HG02642 (cell line): ENCODE results near the gene SYT7.

Experiments
- ATAC-seq: cut with Tn5 transposase; IDR thresholded peaks from one replicate; pipeline ENCODE4 v1.9.1; 2021; ENCODE audit warnings: mild to moderate bottlenecking; ENCODE audit not compliant: unreplicated experiment, poor library complexity

SYT7 gene

DNA sequence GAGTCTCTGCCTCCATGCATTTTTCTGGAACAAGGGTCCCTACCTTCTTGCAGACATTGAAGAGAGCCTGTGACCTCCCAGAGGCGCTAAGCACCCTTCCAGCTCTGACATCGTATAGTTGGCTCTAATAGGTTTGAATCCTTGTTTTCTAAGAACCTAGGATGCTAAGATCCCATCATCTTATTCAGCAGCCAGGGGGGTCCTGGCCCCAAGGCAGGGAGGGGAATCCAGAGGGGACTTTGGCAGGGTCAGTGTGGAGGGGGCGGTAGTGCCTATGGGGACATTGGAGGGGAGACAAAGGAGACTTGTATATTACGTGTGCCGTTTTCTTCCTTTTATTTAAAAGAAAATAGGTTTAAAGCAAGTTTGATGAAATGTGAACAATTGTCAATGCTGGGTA is 75.8 kb downstream of the SYT7 start:
- no peak for ATAC-seq

DNA sequence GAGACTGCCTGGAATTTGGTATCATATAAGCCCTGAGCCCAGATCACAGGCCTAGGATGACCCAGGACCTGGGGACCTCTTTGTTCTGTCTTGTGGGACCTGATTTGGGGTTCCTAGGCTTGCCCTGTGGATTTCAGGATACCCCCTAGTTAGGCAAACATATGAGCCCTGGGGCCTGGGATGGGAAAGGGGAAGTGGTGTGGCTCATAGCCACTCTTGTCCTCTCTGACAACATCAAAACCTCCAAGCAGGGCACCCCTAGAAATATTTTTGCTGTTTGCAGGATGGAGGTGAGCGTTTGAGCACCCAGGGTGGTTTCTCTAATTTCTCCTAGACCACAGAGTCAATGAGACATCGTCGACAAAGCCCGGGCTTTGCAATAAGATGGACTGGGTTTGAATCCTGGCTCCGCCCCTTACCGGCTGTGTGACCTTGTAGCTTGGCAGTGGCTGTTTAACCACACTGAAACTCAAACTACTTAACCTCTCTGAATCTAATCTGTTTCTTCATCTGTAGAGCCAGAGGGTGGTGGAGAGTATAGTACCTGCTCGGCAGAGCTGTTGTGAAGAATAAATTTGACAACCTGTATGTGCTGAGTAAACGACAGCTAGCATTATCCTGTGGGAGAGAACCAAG is 77.6 kb downstream of the SYT7 start:
- ATAC-seq, result no peak

DNA sequence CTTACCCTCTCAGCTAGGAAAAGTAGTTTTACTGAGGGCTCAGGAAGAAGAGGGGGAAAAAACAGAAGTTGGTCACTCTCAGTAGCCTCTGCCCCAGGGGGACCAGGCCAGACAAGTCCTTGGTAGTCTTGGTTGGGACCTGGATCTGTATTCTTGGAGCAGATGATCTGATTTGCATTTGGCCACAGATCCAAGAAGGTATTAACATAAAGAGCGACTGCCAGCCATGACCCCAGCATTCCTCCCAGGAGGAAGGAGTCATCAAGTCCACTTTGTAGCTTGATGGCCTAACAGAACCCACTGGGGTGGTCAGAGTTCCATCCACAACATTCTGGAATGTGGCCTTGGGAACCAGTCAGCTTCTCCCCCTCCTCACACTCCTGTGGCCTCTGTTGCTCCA is 78.4 kb downstream of the SYT7 start:
- no peak for ATAC-seq

DNA sequence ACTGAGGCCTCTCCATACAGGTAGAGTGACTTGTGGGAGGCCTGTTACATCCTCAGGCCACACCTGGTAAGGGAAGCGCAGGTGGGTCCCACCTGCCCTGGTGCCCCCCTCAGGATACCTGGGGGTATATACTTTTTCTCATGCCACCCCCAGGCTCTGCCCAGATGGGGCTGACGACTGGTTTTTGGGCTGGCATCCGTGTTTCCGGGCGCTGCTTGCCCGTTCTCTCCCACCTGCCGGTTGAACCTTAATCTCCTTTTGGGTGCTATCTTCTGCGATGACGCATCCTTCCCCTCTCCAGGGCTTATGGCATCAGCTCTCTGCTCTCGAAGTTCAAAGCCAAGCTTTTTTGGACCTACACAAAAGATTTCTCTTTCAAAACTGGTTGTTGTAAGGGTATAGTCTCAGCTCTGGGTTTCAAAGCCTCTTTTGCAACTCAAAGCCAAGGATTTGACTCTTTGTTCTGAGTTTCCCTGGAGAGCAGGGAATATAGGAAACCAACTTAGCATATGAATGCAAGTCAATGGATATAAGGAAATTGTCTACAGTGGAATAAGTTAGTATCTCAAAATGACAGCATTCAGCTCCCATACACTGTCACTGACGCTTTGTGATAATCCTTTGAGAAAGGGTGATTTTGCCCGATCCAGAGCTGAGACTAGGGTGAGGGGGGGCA is 80.9 kb downstream of the SYT7 start:
- ATAC-seq, result no peak

DNA sequence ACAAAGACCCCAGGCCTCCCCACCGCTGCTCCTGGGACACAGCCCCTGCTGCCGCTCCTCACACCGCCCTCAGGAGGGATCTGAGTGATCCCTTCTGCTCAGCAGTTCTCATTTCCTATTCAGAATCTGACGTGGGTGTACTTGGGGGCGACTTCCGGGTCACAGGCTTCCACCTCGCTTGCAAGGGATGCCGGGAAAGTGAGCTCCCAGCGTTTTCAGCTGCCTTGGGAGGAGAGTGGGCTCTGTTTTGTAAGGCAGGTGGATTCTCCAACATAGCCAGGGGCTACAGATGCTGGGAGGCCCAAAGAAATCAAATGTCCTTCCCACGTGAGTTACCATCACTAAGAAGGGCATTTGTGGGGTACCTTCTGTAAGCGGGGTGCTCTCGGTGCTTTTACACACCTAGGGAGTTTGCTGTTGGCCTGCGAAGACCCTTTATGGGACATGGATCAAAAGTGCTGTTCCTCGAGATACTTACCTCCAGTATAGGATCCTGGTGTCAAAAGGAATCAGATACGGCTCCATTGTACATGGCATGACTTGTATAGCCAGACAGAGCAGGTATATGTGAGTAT is 82.0 kb downstream of the SYT7 start:
- no peak for ATAC-seq

DNA sequence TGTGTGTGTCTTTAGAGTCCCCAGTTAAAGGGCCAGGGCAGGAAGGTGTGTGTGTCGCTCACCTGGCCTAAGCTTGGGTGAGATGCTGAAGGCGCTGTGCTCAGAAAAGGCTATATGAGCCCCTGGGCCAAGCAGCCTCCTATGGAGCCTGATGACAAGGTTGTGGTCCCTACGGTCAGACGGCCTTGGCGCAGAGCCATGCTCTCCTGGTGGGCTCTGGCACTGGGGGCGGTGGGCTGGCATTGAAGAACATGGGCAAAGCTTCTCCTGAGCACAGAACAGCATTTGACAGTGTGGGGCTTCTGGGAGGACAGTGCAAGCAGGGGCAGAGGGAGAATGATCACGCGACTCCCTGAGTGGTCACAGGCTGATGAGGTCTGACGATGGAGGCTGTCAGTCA is 83.0 kb downstream of the SYT7 start:
- no peak for ATAC-seq

DNA sequence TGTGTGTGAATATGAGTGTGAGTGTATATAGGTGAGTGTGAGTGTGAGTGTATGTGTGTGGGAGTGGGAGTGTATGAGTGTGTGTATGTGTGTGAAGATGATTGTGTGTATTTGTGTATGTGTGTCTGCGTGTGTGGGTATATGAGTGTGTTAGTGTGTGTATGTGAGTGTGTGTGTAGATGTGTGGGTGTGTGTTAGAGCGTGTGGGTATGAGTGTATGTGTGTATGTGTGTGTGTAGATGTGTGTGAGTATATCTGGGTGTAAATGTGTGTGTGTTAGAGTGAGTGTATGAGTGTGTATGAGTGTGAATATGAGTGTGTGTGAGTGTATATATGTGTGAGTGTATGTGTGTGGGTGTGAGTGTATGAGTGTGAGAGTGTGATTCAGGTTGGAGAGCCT is 83.4 kb downstream of the SYT7 start:
- ATAC-seq, result no peak

DNA sequence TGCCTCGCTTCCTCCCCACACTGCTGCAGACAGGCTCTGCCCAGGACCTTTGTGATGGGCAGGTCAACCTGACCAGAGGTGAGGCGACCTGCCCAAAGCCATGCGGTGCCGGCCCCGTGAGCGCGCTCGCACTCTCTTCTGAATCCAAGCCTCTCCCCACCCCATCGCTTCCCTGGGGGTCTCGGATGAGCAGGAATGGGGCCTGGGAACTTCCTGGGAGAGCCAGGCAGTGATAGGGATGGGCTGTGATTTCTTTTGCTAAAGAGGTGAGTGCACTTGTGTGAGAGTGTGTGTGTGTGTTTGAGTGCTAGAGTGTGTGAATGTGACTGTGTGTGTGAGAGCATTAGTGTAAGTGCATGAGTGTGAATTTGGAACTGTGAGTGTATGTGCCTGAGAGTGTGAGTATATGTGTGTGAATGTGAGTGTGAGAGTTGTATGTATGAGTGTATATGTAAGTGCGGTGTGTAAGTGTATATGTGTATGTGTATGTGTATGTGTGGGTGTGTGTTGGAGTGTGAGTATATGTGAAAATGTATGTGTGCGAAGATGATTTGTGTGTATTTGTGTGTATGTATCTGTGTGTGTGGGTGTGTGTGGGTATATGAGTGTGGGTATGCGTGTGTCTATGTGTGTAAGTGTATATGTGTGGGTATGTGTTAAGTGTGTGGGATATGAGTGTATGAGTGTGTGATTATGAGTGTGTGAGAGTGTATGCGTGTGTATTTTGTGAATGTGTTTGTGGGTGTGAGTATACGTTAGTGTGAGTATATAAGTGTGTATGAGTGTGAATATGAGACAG is 84.1 kb downstream of the SYT7 start:
- ATAC-seq, result no peak

DNA sequence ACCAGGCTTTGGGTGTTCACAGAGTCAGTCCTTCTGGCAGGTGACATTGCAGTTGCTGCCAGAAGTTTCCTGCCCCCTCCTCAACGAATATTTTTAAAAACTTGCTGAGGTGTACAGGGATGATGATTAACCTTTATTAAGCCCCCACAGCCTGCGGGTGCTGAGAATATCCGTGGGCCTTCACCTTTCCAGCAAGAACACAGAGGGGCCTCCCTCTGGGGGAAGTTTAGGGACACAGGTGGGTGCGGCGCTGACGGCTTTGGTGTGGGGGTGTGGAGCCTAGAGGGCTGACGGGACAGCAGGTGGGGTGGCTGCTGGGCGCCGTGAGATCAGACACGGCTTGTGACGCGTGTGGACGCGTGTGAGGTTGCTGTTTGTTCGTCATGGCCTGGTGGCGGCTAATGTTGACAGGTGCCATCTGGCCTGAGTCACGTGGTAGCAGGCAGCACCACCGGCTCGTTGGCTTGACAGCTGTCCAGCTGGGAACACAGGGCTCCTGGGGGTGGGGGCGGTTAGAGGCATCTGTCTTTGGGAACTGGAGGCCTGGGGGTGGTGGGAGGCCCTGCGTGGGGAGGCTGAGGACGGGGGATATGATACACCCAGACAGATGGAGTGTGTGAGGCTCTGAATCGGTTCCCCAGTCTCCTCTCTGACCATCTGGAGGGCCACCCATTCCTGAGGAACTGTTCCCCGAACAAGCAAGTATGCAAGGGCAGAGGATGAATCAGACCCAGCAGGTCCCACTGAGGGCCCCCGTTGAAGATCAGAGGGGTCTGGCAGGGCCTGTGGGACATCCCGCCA is 84.9 kb downstream of the SYT7 start:
- no peak for ATAC-seq

DNA sequence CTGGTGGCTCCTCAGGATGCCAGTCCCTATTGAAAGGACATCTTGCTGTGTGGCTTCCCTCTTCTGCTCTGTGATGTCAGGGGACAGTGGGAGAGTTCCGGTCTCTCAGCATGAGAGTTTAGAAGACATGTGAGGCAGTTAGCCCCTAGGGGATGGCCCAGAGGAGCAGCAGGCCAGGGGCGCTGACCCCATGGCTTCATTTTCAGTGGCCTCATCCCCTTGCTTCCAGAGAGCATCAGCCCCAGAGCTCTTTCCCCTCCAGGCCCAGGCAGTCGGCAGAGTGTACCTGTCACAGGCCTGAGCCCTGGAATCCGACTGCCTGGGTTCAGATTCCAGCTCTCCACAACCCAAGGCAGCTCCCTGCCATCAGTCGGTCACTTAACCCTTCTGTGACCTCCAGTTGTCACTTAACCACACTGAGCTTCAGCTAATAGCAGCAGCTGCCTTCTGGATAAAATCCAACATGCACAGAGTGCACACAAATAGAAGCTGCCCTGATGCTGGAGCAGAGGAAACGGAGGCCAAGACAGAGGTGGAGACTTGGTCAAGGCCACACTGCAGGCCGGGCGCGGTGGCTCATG is 86.4 kb downstream of the SYT7 start:
- no peak for ATAC-seq

DNA sequence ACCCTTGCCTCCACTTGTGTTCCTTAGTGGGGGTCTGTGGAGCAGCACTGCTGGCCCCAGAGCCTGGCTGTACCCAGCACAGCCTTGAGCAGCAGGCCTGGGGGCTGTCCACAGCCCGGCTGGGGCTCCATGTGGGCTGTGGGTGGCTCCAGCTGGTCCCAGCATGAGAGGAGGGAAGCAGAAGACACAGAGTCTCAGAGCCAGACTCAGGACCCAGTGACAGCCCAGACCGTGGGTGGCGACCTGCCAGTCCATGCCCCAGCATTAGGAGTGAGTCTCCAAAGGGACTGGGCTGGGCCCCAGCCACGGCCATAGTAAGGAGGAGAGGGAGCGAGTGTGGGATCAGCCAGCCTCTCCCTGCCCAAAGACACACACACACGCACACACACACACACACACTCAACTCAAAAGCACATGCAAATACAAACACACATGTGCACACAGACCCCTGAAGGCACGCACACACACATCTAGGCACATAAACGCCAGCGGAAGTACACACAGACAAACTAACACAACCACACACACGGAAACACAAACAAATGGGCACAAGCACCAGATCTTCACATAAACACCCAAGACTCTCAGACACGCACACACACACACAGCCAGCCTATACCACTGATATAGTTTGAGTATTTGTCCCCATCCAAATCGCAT is 89.0 kb downstream of the SYT7 start:
- no peak for ATAC-seq

DNA sequence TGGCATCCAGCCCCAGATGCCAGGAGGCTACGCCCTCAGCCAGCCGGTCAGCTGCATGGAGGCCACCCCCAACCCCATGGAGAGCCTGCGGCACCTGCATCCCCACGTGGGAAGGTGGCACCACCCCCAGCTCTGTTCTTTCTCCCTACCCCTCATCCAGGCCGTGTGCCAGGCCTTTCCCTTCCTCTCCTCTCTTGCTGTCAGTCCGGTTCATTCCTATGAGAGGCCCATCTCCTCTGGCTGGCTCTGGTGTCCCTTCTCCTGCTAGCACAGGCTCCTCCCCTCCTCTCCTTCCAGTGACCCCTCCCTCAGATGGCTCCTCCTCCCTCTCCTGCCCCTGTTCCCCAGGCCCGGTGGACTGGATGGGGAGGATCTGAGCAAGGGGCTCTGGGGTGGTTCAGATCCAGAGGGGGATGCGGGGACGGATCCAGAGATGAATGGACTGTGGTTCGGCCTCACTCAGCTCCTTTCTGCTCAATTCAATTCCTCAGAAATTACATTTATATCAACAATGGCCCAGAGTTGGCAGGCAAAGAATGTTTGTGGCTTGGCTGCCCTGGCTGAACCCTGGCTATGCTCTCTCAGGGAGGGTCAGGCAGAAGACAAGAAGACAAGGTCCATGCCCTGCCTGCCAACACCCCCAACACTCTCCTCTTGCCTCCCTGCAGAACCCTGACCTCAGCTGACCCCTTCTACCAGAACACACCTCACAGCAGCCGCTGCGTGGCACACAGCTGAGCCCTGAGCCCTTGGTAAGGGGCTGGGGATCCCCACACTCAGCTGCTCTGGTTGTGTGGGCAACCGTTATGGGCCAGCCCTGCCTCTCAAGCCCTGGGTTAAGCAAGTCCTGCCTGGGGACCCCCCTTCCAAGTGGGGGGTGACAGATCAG is 90.8 kb downstream of the SYT7 start:
- no peak for ATAC-seq

DNA sequence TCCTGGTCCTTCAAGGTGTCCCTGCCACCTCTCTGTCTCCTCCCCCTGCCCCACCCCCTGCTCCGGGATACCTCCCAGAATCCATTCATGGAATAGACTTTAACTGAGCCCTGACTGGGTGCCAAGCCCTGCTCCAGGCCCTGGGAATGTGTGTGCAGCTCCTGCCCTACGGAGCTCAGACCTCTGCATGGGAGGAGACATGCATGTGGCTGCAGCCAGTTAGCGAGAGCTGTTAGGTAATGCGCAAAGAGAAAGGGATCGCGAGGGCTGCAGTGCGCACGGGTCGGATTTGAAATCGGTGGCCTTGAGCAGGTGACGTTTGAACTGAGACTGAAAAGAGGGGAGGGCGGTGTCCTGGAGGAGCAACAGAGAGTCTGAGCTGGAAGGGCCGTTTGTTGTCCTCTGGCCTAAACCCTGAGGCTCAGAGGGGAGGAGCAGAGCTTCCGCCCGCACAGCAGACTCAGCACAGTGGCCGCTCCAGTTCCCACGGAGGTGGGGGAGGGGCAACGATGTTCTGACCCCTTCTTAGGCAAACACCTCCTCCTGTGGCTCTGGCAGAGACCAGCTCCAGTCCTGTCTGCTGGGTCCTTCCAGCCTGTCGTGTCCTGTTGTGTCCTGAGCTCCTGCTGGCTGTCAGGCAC is 92.1 kb downstream of the SYT7 start:
- ATAC-seq, result no peak

DNA sequence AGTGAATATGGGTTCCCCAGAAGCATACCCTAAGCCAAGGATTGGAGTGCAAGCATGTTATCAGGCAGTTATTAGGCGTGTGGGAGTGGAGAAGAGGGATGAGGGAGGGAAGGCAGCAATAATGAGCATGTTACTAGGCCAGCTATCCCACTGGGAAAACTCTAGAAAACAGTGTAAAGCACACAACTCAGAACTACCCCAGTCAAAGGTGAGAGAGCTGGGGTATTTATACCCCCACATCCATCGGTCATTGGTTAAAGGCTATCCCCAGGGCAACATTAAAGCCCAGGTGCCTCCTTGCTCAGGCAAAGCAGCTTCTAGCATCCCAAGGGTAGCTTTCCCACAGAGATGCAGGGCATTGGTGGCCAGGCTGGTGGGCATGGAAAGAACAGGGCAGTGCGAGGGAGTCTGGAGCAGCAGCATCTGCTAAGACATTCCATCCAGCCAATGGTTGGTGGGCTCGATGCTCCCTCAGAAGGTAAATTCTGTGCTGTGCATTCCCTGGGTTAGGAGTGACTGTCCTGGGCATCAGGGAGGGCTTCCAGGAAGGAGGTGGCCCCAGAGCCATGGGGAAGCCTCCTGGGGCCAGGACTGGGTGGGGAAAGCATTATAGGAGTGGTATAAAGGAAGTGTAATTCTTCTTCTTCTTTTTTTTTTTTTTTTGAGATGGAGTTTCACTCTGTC is 93.4 kb downstream of the SYT7 start:
- ATAC-seq, result no peak

DNA sequence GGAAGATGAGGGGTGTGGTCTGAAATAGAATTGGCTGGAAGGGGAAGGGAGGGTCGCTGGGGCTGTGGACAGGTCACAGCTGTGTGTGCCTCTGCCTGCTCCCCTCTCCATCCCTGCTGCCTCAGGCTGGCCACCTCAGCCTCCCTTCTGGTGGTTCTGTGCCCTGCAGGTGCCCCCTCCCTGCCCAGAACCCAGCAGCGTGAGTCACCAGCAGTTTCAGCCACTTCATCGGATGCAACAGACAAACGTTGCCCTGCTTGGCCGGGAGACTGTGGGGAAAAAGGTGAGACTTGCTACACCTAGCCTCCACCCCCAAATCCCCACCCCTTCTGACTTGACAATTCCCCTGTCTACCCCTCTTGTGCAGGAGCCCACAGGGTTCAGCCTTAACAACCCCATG is 94.1 kb downstream of the SYT7 start:
- no peak for ATAC-seq

DNA sequence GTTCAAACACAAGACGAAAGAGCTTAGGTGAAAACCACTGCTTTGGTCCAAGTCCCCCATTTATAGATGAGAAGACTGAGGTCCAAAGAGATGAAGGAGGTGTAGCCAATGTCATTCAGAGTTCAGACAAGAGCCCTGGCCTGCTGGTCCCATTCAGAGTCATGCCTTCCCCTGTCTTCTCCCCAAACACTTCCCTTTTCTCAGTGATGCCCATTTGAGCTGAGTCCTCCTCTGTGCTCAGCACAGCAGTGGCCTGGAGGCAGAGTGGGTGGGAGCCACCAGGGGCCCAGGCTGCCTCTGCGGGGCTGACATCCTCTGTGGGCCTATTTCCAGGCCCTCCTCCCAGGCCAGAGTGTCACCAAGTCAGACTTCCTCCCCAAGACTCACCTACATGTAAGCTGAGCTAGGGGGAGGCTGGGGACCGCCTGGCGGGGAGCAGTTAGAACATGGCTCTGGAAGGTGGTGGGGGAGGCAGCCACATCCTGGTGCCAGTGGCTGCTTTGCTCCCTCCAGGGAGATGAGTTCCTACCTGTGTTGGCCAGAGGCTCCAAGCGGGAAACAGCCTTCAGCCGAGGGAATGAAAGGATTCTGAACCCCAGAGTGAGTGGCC is 94.8 kb downstream of the SYT7 start:
- ATAC-seq, result no peak

DNA sequence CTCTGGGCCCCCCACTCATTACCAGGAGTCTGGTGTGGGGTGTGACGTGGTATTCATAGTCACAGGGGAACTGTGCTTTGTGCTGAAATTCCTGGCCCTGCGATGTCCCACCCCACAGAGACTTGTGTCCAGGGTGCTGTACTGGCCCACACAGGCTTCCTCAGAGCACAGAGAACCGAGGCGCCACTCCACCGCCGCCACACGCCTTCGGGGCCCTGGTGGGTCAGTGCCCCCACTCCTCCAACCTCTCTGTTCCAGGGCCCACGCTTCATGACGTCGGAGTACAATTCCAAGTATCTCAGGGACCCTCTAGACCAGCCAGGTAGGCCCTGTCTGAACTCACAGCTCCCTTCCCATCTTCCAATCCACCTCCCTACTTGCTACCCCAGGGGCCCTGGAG is 95.8 kb downstream of the SYT7 start:
- no peak for ATAC-seq
